Neural cell (in vitro differentiated cells): Measurements from ENCODE around the gene SLC25A26. TPM values are rescaled to one million over a fixed set of nuclear protein-coding genes. Genes with fewer than 3 reads are reported as not detected.

Experiments
- H2AFZ ChIP-seq: fragments of 200-600, 300-800 bp; sonication (generic), shearing (Covaris generic); 2 replicates; pipeline ENCODE4 v1.6.0; 2014; ENCODE audit warnings: low read depth, mild to moderate bottlenecking, antibody characterized with exemption, low read length, moderate library complexity
- H3F3A ChIP-seq: fragments of 200-600 bp; shearing (Covaris generic); 2 replicates; pipeline ENCODE4 v1.6.1; 2016; ENCODE audit warnings: mild to moderate bottlenecking, moderate library complexity, mixed read lengths, antibody characterized with exemption, low read length; ENCODE audit not compliant: insufficient read depth, poor library complexity, severe bottlenecking
- H3K27ac ChIP-seq: fragments of 200-600, 300-800 bp; sonication (generic), shearing (Covaris generic); 2 replicates; pipeline ENCODE4 v1.5.1; 2014; ENCODE audit warnings: mild to moderate bottlenecking, low read length, moderate library complexity
- H3K27me3 ChIP-seq: fragments of 300-800, 200-600 bp; sonication (generic), shearing (Covaris generic); 2 replicates; pipeline ENCODE4 v1.6.0; 2014; ENCODE audit warnings: mild to moderate bottlenecking, low read depth, low read length, moderate library complexity; ENCODE audit not compliant: insufficient read depth
- H3K36me3 ChIP-seq: fragments of 300-800, 200-600 bp; sonication (generic), shearing (Covaris generic); 2 replicates; pipeline ENCODE4 v1.5.1; 2014; ENCODE audit warnings: mild to moderate bottlenecking, antibody characterized with exemption, low read length, moderate library complexity; ENCODE audit not compliant: insufficient read depth
- H3K4me2 ChIP-seq: fragments of 300-800, 200-600 bp; sonication (generic), shearing (Covaris generic); 2 replicates; pipeline ENCODE4 v1.6.0; 2014; ENCODE audit warnings: mild to moderate bottlenecking, low read length
- H3K4me3 ChIP-seq: fragments of 300-800, 200-600 bp; sonication (generic), shearing (Covaris generic); 2 replicates; pipeline ENCODE4 v1.5.1; 2014; ENCODE audit warnings: mild to moderate bottlenecking, low read length, moderate library complexity
- H3K79me2 ChIP-seq: fragments of 200-600 bp; shearing (Covaris generic); replicated peaks from 2 replicates; pipeline ENCODE4 v1.6.0; 2014; ENCODE audit warnings: mild to moderate bottlenecking, low read length, moderate library complexity; ENCODE audit not compliant: insufficient read depth
- H3K9ac ChIP-seq: fragments of 300-800, 200-600 bp; sonication (generic), shearing (Covaris generic); 2 replicates; pipeline ENCODE4 v1.6.1; 2016; ENCODE audit warnings: mild to moderate bottlenecking, low read length, mixed read lengths
- H3K9me2 ChIP-seq: fragments of 200-600 bp; shearing (Covaris generic); 2 replicates; pipeline ENCODE4 v1.6.1; 2016; ENCODE audit warnings: mild to moderate bottlenecking, low read length, mixed read lengths; ENCODE audit not compliant: insufficient read depth
- H3K9me3 ChIP-seq: fragments of 200-600, 300-800 bp; sonication (generic), shearing (Covaris generic); 2 replicates; pipeline ENCODE4 v1.6.1; 2016; ENCODE audit warnings: mild to moderate bottlenecking, mixed run types, low read length, moderate library complexity, mixed read lengths
- H4K20me1 ChIP-seq: fragments of 200-600 bp; shearing (Covaris generic); 2 replicates; pipeline ENCODE4 v1.6.1; 2016; ENCODE audit warnings: mild to moderate bottlenecking, mixed run types; ENCODE audit not compliant: insufficient read depth
- EP300 ChIP-seq: fragments of 450-650 bp; conservative IDR thresholded peaks from 2 replicates; pipeline ENCODE4 v1.6.1; 2014; ENCODE audit warnings: antibody characterized with exemption, mild to moderate bottlenecking, moderate library complexity; ENCODE audit not compliant: poor library complexity, severe bottlenecking
- EZH2 ChIP-seq: fragments of 200-600, 300-800 bp; shearing (Covaris generic), sonication (generic); IDR thresholded peaks from 2 replicates; pipeline ENCODE4 v1.6.1; 2014; ENCODE audit warnings: antibody characterized with exemption, low read length, borderline replicate concordance, mild to moderate bottlenecking; ENCODE audit not compliant: insufficient read depth, poor library complexity, severe bottlenecking
- MXI1 ChIP-seq: fragments of 450-650 bp; conservative IDR thresholded peaks from 2 replicates; pipeline ENCODE4 v1.6.1; 2014; ENCODE audit warnings: antibody characterized with exemption, mild to moderate bottlenecking; ENCODE audit not compliant: poor library complexity, severe bottlenecking
- POLR2AphosphoS5 ChIP-seq: IDR thresholded peaks from 2 replicates; pipeline ENCODE4 v1.6.1; 2012
- RAD21 ChIP-seq: fragments of 450-650 bp; conservative IDR thresholded peaks from 2 replicates; pipeline ENCODE4 v1.6.1; 2014; ENCODE audit warnings: antibody characterized with exemption, mild to moderate bottlenecking, moderate library complexity
- SMC3 ChIP-seq: fragments of 450-650 bp; conservative IDR thresholded peaks from 2 replicates; pipeline ENCODE4 v1.6.1; 2014; ENCODE audit warnings: antibody characterized with exemption, mild to moderate bottlenecking, moderate library complexity; ENCODE audit not compliant: poor library complexity
- TAF1 ChIP-seq: IDR thresholded peaks from 2 replicates; pipeline ENCODE4 v1.6.1; 2012; ENCODE audit warnings: low read depth
- polyA plus RNA-seq: library from polyadenylated mRNA; depleted of rRNA; stranded (reverse); fragments of >200 nt; gene quantifications from 2 replicates; pipeline ENCODE4 v1.2.3, GENCODE V29; 2014
- TF ChIP-seq, protein P1 (sequence below): IDR thresholded peaks from 2 replicates; pipeline ENCODE4 v1.6.1; 2012; ENCODE audit warnings: borderline replicate concordance
- TF ChIP-seq, protein P2 (sequence below): fragments of 450-650 bp; IDR thresholded peaks from 2 replicates; pipeline ENCODE4 v1.5.1; 2014; ENCODE audit warnings: antibody characterized with exemption, mild to moderate bottlenecking, moderate library complexity; ENCODE audit not compliant: poor library complexity, severe bottlenecking

SLC25A26 gene
- polyA plus RNA-seq, 1 donor from 2014 or later, result 21.0 TPM

DNA sequence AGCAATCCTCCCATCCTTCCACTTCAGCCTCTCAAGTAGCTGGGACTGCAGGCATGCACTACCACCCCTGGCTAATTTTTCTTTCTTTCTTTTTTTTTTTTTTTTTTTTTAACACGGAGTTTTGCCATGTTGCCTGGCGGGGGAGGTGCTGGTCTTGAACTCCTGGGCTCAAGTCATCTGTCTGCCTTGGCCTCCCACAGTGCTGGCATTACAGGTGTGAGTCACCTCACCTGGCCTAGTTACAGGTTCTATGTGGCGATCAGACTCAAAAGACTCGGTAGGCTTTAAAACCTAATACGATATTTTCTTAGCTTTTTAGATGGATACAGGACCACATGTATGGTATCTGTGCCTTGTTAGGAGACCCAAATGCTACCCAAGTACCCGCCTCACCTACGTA lies 14.0 kb upstream of the SLC25A26 start (continued):
- TF ChIP-seq, protein P1, sequence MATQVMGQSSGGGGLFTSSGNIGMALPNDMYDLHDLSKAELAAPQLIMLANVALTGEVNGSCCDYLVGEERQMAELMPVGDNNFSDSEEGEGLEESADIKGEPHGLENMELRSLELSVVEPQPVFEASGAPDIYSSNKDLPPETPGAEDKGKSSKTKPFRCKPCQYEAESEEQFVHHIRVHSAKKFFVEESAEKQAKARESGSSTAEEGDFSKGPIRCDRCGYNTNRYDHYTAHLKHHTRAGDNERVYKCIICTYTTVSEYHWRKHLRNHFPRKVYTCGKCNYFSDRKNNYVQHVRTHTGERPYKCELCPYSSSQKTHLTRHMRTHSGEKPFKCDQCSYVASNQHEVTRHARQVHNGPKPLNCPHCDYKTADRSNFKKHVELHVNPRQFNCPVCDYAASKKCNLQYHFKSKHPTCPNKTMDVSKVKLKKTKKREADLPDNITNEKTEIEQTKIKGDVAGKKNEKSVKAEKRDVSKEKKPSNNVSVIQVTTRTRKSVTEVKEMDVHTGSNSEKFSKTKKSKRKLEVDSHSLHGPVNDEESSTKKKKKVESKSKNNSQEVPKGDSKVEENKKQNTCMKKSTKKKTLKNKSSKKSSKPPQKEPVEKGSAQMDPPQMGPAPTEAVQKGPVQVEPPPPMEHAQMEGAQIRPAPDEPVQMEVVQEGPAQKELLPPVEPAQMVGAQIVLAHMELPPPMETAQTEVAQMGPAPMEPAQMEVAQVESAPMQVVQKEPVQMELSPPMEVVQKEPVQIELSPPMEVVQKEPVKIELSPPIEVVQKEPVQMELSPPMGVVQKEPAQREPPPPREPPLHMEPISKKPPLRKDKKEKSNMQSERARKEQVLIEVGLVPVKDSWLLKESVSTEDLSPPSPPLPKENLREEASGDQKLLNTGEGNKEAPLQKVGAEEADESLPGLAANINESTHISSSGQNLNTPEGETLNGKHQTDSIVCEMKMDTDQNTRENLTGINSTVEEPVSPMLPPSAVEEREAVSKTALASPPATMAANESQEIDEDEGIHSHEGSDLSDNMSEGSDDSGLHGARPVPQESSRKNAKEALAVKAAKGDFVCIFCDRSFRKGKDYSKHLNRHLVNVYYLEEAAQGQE, result no peak

DNA sequence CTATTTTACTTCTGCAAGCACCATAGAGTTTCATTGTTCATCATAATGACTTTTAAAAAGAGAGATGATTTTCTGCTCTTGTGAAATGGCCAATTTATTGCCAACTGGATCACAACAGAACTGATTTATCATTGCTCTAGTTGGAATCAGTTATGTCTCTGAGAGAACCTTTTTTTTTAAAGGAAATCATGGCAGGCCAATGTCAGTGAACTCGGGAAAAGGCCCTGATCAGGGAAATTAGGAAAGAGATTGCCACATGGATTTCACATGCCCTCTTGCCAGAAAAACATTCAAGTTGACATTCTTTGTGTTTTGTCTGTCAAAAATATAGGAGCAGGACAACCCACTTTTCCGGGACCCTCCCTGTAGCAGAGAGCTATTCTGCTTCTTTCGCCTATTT lies 12.6 kb upstream of the SLC25A26 start:
- H3K9me3 ChIP-seq, result no peaks in the 10 kb centered on the region
- H3K9ac ChIP-seq, result no peak overlapping the region
- H3K36me3 ChIP-seq, result no peaks in the 10 kb centered on the region
- no peaks in the 10 kb centered on the region for H3K27me3 ChIP-seq
- no peak overlapping the region for H3K4me3 ChIP-seq
- no peak overlapping the region for H3K4me2 ChIP-seq
- H3K27ac ChIP-seq, result no peak overlapping the region
- H3K79me2 ChIP-seq, result no peaks in the 10 kb centered on the region
- no peaks in the 10 kb centered on the region for H3F3A ChIP-seq
- H4K20me1 ChIP-seq, result no peaks in the 10 kb centered on the region
- TF ChIP-seq MXI1 (no peak), EP300 (no peak), SMC3 (no peak), EZH2 (no peak), RAD21 (no peak), TAF1 (no peak), POLR2AphosphoS5 (no peak)
- TF ChIP-seq, protein P1, result no peak
- TF ChIP-seq, protein P2, sequence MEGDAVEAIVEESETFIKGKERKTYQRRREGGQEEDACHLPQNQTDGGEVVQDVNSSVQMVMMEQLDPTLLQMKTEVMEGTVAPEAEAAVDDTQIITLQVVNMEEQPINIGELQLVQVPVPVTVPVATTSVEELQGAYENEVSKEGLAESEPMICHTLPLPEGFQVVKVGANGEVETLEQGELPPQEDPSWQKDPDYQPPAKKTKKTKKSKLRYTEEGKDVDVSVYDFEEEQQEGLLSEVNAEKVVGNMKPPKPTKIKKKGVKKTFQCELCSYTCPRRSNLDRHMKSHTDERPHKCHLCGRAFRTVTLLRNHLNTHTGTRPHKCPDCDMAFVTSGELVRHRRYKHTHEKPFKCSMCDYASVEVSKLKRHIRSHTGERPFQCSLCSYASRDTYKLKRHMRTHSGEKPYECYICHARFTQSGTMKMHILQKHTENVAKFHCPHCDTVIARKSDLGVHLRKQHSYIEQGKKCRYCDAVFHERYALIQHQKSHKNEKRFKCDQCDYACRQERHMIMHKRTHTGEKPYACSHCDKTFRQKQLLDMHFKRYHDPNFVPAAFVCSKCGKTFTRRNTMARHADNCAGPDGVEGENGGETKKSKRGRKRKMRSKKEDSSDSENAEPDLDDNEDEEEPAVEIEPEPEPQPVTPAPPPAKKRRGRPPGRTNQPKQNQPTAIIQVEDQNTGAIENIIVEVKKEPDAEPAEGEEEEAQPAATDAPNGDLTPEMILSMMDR, result no peak
- H3K9me2 ChIP-seq, result no peaks in the 10 kb centered on the region
- no peak overlapping the region for H2AFZ ChIP-seq
